Measurements from ENCODE around the gene PAK5.

Gene PAK5

DNA sequence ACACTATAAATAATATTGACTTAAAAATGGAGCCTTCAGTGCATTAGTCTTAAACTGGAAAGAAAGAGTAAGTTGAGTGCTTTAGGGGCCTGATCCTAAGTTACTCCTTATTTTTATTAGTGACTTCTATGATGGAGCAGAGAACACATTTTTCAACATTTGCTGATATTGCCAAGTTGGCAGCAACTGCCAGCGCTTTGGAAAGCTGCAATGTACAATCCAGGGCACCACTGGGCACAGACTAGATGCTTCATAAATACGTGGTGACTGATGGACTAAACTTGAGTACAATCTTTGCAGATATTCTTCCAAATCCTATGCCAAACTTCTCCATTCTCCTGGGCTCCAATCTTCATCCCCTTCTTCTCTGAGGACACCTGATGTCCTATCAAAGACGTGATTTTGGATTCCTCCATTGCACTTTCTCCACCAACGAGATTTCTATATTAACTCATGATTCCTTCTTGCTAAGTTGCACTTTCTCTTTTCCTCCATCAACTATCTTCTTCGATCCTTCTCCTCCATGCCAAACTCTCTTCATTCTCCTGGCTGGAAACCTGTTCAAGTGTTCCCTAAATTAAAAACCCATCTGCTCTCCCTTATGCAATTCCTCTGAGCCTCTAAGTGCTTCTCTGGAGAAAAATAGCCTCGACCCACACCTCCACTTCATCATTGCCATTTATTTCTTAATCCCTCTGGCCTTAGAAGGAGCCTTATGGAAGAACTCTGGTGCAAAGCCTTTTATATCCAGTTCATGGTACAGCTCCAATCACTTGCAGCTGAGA, 28.5 kb upstream of the PAK5 start:
- DNase-seq (ENCODE audit: extremely low read depth, low read depth) = no peak
- TF ChIP-seq, protein P1, sequence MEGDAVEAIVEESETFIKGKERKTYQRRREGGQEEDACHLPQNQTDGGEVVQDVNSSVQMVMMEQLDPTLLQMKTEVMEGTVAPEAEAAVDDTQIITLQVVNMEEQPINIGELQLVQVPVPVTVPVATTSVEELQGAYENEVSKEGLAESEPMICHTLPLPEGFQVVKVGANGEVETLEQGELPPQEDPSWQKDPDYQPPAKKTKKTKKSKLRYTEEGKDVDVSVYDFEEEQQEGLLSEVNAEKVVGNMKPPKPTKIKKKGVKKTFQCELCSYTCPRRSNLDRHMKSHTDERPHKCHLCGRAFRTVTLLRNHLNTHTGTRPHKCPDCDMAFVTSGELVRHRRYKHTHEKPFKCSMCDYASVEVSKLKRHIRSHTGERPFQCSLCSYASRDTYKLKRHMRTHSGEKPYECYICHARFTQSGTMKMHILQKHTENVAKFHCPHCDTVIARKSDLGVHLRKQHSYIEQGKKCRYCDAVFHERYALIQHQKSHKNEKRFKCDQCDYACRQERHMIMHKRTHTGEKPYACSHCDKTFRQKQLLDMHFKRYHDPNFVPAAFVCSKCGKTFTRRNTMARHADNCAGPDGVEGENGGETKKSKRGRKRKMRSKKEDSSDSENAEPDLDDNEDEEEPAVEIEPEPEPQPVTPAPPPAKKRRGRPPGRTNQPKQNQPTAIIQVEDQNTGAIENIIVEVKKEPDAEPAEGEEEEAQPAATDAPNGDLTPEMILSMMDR (IDR thresholded peaks at IDR 0.05; ENCODE audit: low read depth, low read length, missing control alignments) = no peak
- no peak overlapping the region for H3K4me3 ChIP-seq (replicated peaks; ENCODE audit: low read depth, low read length)

DNA sequence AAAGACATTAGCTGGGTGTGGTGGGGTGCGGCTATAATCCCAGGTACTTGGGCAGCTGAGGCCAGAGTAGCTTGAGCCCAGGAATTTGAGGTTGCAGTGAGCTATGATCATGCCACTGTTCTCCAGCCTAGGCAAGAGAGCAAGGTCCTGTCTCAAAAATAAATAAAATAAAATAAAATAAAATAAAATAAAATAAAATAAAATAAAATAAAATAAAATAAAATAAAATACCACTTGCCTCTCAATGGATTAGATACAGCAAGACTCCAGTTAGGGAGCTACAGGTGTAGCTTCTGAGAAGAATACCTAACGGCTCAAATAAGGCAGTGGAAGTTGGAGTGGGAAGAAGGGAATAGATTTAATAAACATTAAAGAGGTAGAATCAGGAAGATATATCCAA, 13.7 kb upstream of the PAK5 start:
- H3K4me3 ChIP-seq (replicated peaks; ENCODE audit: low read depth, low read length) = no peak overlapping the region
- no peak for DNase-seq (ENCODE audit: extremely low read depth, low read depth)
- TF ChIP-seq, protein P1 (IDR thresholded peaks at IDR 0.05; ENCODE audit: low read depth, low read length, missing control alignments) = no peak

DNA sequence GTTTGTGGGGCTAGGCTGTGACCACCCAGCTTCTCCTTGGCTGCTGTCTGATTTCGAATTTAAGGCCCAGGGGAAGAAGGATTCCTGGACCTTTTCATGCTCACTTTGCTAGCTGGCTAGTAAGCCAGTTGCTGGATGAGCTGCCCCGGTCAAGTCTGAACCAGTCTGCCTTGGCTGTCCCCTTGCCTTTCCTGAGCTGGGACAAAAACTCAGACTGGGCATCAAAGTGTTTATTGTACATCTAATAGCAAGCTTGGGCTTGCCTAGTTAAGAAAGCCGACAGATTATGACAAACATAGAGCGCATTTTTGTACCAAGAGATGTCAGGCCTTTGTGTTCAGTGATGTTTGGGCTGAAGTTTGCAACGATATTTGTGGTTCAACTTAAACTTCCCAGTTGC, 750 bp upstream of the PAK5 start:
- H3K4me3 ChIP-seq (replicated peaks; ENCODE audit: low read depth, low read length) = no peak overlapping the region
- TF ChIP-seq, protein P1 (IDR thresholded peaks at IDR 0.05; ENCODE audit: low read depth, low read length, missing control alignments) = no peak

DNA sequence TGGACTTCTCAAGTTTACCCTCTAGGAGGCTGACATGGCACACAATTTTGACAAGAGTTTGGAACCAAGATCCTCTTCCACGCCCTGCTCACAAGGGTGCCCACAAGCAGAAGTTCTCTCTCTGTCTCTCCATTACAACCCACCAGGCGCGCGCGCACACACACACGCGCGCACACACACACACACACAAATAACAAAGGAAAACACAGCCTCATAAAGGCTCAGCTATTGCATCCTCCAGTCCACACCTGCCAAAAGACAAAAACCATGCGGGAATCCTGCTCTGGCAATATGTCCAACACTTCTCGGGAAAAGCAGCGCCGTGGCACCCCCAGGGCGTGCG, 870 bp downstream of the PAK5 start:
- H3K4me3 ChIP-seq (replicated peaks; ENCODE audit: low read depth, low read length) = peak overlapping the region; percentile 14; the same call in 1 of the 2 replicates
- DNase-seq (ENCODE audit: extremely low read depth, low read depth) = no peak
- TF ChIP-seq, protein P1 (IDR thresholded peaks at IDR 0.05; ENCODE audit: low read depth, low read length, missing control alignments) = no peak

More for the DNA sequence above, 750 bp upstream of the PAK5 start:
- DNase-seq (ENCODE audit: extremely low read depth, low read depth) = no peak

DNA sequence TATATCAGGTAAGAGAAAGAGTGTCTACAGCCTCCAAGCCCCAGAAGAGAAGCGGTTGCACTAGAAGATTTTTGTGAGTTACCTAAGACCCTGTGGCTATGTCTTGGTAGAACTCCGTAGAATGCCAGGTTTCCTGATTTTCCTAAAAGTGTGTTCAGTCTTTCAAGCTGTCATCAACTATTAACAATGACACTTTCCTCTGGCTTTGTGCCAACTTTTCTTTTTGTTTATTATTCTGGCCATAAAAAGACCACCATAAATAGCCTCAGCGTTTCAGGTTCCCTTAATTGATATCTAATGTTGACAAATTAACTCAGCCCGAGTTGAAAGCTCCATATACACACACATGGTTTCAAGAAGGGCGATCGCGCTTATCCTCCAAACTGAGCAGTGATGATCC, 1.2 kb downstream of the PAK5 start:
- TF ChIP-seq, protein P1 (IDR thresholded peaks at IDR 0.05; ENCODE audit: low read depth, low read length, missing control alignments) = no peak
- no peak overlapping the region for H3K4me3 ChIP-seq (replicated peaks; ENCODE audit: low read depth, low read length)
- no peak for DNase-seq (ENCODE audit: extremely low read depth, low read depth)

DNA sequence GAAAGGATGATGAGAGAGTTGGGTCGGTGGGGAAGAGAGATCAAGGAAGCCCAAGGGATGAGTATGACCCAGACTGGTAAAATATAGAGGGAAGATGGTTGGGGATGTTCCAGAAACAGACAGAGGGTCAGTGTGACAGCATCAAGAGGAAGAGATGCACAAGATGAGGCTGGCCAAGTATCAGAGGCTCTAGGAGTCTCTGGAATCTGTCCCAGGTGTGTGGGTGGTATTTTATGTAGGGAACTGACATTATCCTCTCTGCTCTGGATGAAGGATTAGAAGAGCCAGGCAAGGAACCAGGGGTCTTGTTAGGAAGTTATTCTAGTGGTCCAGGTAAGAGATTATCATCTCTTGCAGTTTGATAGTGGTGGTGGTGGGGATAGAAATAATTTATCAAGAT, 3.6 kb downstream of the PAK5 start:
- no peak for DNase-seq (ENCODE audit: extremely low read depth, low read depth)
- H3K4me3 ChIP-seq (replicated peaks; ENCODE audit: low read depth, low read length) = no peak overlapping the region
- TF ChIP-seq, protein P1 (IDR thresholded peaks at IDR 0.05; ENCODE audit: low read depth, low read length, missing control alignments) = no peak

DNA sequence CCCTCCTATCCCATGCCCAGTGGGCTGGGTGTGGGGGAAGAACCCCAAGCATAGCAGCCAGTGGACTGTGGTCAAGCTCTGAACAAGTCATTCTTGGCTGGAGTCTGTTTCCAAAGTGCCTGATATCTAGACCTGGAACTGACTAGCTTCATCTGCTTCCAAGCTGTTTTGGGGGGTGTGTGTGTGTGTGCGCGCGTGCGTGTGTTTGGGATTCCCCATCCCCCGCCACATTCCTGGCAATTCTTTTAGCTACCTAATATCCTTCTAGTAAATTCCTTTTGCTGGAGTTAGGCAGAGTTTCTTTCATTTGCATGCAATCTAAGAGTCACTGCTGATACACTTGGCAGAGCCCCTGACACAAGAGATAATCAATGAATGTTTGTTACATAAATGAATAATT, 7.8 kb downstream of the PAK5 start:
- H3K4me3 ChIP-seq (replicated peaks; ENCODE audit: low read depth, low read length) = no peak overlapping the region
- DNase-seq (ENCODE audit: extremely low read depth, low read depth) = no peak
- TF ChIP-seq, protein P1 (IDR thresholded peaks at IDR 0.05; ENCODE audit: low read depth, low read length, missing control alignments) = no peak
